ENCODE results near the gene UBE2Q1. TPM values are rescaled to one million over a fixed set of nuclear protein-coding genes. Genes with fewer than 3 reads are reported as not detected.

The UBE2Q1 gene
- polyA plus RNA-seq, 1 donor (not counting 4 experiments of a cell fraction or from before 2014, with no cell fraction given), result 17.6 TPM

- Histone ChIP-seq H3K79me2 (ENCODE audit: control insufficient read depth, insufficient read depth, low read length) (no peaks in the 10 kb centered on the region), H3K9me3 (ENCODE audit: control insufficient read depth, low read depth, low read length) (no peaks in the 10 kb centered on the region), H3K4me1 (ENCODE audit: control insufficient read depth, extremely low read depth, insufficient read depth, low read length) (no peaks in the 10 kb centered on the region), H3K27ac (ENCODE audit: control insufficient read depth, insufficient read depth, low read length) (no peak overlapping the region), H4K20me1 (ENCODE audit: control insufficient read depth, extremely low read depth, insufficient read depth, low read length) (no peaks in the 10 kb centered on the region), H3K4me3 (ENCODE audit: control insufficient read depth in 2 of 3, extremely low read depth in 1 of 3, insufficient read depth in 2 of 3, low read depth in 1 of 3, low read length in 3 of 3) (no peak overlapping the region), H2AFZ (ENCODE audit: control insufficient read depth, low read length) (no peak overlapping the region), H3K36me3 (ENCODE audit: control insufficient read depth in 2 of 2, extremely low read depth in 1 of 2, insufficient read depth in 2 of 2, low read length in 2 of 2) (no peaks in the 10 kb centered on the region), H3K4me2 (ENCODE audit: control insufficient read depth, extremely low read depth, insufficient read depth, low read depth, low read length) (no peak overlapping the region), H3K9ac (ENCODE audit: control insufficient read depth, extremely low read depth, insufficient read depth, low read length) (no peak overlapping the region), H3K27me3 (ENCODE audit: control insufficient read depth, extremely low read depth, insufficient read depth, low read length) (peaks cover 24% of the 10 kb centered on the region), H3K9me1 (ENCODE audit: control insufficient read depth, extremely low read depth, insufficient read depth, low read length) (no peaks in the 10 kb centered on the region)
- FAIRE-seq, result no peak
- DNase-seq (ENCODE audit: low read depth, low spot score), result no peak
- no peak for TF ChIP-seq CTCF (optimal IDR thresholded peaks at IDR 0.05 in 1 of 3, IDR thresholded peaks at IDR 0.05 in 1 of 3, conservative IDR thresholded peaks at IDR 0.05 in 1 of 3; ENCODE audit: extremely low read depth in 1 of 3, insufficient read depth in 2 of 3, low read length in 3 of 3)
- TF ChIP-seq EZH2 (IDR thresholded peaks at IDR 0.05; ENCODE audit: low read length), result no peak
- dilution Hi-C loops (cut with MboI; ENCODE audit: extremely low pct_ligation_motif_present, low sequenced_read_pairs), result no loop called here
Observed at GRCh38 chr1:154539486-154540483, 18.7 kb downstream of the UBE2Q1 start.

GRCh38 chr1:154536570-154536969 is 21.9 kb downstream of the UBE2Q1 start:
- Histone ChIP-seq H3K4me2 (ENCODE audit: control insufficient read depth, extremely low read depth, insufficient read depth, low read depth, low read length) (no peak overlapping the region), H2AFZ (ENCODE audit: control insufficient read depth, low read length) (no peak overlapping the region), H3K27me3 (ENCODE audit: control insufficient read depth, extremely low read depth, insufficient read depth, low read length) (peaks cover 20% of the 10 kb centered on the region), H3K79me2 (ENCODE audit: control insufficient read depth, insufficient read depth, low read length) (no peaks in the 10 kb centered on the region), H3K9me3 (ENCODE audit: control insufficient read depth, low read depth, low read length) (no peaks in the 10 kb centered on the region), H3K9ac (ENCODE audit: control insufficient read depth, extremely low read depth, insufficient read depth, low read length) (no peak overlapping the region), H3K4me3 (ENCODE audit: control insufficient read depth in 2 of 3, extremely low read depth in 1 of 3, insufficient read depth in 2 of 3, low read depth in 1 of 3, low read length in 3 of 3) (no peak overlapping the region), H3K9me1 (ENCODE audit: control insufficient read depth, extremely low read depth, insufficient read depth, low read length) (no peaks in the 10 kb centered on the region), H3K4me1 (ENCODE audit: control insufficient read depth, extremely low read depth, insufficient read depth, low read length) (no peaks in the 10 kb centered on the region), H4K20me1 (ENCODE audit: control insufficient read depth, extremely low read depth, insufficient read depth, low read length) (no peaks in the 10 kb centered on the region), H3K27ac (ENCODE audit: control insufficient read depth, insufficient read depth, low read length) (no peak overlapping the region), H3K36me3 (ENCODE audit: control insufficient read depth in 2 of 2, extremely low read depth in 1 of 2, insufficient read depth in 2 of 2, low read length in 2 of 2) (no peaks in the 10 kb centered on the region)
- DNase-seq (ENCODE audit: low read depth, low spot score) (no peak), FAIRE-seq (no peak)
- no peak for TF ChIP-seq EZH2 (IDR thresholded peaks at IDR 0.05; ENCODE audit: low read length)
- no peak for TF ChIP-seq CTCF (optimal IDR thresholded peaks at IDR 0.05 in 1 of 3, IDR thresholded peaks at IDR 0.05 in 1 of 3, conservative IDR thresholded peaks at IDR 0.05 in 1 of 3; ENCODE audit: extremely low read depth in 1 of 3, insufficient read depth in 2 of 3, low read length in 3 of 3)
- dilution Hi-C loops (cut with MboI; ENCODE audit: extremely low pct_ligation_motif_present, low sequenced_read_pairs), result no loop called here

Measured in keratinocyte (primary cell).